NCI-H146 treated with DMSO at 0.1 percent for 48 hours (cell line): ENCODE measurements around the gene CAPN5.

Source experiments
- DNase-seq: peaks from one replicate; lab custom pipeline; 2025; ENCODE audit not compliant: unreplicated experiment; lab: John Stamatoyannopoulos, UW

CAPN5 gene

DNA sequence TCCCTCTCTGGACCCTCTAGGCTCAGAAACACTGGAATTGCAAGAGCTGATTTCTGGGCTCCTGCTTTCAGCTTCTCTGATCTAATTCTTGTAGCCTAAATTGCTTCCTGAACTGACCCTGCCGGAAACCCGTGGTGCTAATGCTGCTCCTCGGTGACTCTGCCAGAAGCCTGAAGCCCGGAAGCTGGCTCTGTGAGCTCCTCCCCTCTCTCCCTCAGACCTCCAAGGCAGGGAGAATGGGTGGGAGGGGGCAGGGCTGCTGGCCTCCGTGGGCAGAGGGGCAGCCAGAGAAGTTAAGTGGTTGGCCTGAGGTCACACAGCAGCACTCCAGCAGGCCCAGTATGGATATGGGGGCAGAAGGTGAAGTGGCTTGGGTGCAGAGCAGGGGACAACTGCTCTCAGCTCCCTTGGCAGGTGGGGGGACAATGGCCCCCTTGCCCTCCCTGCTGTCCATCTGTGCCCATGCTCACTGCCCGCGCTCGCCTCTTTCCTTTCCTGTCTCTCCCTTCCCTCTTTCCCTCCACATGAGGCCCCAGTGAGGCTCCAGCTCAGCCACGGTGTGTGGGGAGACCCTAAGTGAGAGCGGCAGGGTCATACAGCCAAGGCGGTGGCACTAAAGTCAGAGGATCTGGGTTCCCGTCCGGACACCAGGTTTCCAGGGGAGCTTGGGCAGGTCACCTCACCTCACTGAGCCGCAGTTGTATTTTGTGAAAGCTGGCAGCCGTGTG, 16.2 kb downstream of the CAPN5 start:
- no peak for DNase-seq

DNA sequence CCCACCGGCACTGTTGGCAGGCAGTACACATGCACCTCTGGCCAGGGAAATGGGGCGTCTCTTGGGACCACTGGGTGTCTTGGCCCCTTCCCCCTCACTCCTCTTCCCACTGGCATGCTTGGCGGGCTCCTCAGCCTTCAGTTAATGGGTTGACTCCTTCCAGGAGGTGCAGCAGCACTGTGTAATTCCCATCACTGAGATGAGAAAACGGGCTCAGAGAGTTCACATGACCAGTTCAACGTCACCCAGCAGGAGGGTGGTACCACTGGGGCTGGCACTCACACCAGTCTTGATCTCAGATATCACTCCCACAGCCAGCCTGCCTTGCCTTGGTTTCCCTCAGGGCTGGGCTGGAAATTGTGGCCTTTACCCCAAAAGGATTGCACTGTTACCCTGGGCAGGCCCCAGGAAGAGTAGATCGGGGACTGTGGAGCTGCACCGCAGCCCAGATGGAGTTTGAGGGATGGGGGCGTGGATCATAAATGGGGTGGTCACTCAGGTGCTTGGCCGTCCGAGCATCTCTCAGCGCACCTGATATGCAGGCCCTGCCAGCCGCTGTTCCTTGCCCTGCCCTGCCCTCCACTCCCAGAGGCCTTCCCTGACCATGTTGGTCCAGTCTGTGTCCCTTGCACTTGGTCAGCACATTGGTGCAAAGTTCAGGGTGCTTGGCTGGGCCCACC, 16.9 kb downstream of the CAPN5 start:
- no peak for DNase-seq

DNA sequence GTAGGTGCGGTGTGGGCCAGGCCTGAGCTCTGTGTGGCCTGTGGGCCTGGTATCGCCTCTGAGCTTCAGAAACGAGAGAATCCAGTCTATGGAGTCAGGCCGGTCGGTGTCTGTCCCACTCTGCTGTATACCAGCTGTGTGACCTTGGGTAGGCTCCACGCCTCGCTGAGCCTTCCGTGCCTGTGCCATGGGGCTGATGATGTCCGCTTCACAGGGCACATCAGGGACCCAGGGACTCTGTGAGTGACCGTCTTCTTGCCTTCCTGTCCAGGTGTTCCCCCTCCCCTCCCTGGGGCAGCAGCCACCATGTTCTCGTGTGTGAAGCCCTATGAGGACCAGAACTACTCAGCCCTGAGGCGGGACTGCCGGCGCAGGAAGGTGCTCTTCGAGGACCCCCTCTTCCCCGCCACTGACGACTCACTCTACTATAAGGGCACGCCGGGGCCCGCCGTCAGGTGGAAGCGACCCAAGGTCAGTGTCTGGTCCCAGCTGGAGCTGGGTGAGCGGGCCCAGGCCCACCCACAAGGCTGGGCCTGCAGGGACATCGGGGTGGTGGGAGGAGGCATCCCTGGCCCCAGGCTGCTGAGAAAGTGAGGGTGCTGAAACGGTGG, 17.9 kb downstream of the CAPN5 start:
- DNase-seq, result no peak

DNA sequence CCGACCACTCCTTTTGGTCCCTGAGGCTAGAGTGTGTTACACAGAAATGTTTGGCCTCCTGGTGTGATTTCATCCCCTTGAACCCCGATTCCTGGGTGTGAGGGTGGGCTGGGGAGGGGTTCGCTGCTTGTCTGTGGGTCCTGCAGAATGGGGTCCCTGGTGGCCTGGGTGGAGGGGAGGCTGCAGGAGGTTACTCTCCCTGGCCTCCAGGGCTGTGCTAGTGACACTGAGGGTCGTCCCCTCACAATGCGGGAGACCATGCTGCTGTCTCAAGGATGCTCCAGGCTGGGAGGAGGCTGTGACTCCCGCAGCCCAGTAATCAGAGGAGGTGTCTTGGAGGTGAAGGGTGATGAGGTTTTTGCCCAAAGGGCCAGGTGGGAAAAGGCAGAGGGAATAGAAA, 18.9 kb downstream of the CAPN5 start:
- no peak for DNase-seq

GRCh38 chr11:77086521-77087472, 20.0 kb downstream of the CAPN5 start:
- DNase-seq, result no peak

GRCh38 chr11:77087723-77088225, 21.0 kb downstream of the CAPN5 start:
- no peak for DNase-seq

- no peak for DNase-seq
Measured at GRCh38 chr11:77088236-77089003, 21.6 kb downstream of the CAPN5 start.

DNA sequence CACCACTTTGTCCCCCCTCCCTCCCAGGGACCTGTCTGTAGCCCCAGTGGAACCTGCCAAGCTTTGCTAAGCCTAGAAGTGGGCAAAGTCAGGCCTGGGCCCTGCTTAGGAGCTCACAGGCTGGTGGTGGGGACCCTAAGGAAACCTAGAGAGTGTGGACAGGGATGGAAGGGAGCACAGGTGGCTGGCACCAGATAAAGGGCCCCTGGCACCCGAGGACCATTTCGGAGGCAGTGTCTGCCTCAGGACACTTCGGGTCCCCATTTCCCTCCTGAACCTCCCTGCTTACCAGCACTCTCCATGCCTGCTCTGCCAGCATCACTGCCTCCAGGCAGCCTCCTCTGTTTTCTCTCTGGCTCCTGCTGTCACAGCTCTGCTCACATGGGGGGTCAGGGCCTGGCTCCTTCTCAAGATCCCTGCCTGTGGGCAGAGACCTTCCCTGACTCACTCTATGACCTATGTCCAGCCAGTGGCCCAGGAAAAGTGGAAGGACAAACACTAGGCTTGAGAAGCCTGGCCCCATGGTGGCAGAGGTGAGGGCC, 22.3 kb downstream of the CAPN5 start:
- no peak for DNase-seq

DNA sequence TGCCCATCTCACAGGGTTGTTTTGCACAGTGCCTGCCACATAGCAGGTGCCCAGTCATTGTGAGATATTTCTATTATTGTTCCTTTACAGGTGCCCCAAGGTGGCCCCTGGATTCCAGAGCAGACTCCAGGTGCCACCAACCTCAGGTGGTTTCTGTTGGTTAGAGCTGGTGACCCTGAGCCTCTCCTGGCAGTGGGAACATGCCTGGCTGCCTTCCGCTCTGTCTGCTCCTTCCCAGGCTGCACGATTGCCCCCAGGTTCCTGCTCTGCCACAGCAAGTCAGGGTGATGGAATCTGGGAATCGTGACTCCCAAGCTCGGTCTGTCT, 23.2 kb downstream of the CAPN5 start:
- DNase-seq, result no peak

DNA sequence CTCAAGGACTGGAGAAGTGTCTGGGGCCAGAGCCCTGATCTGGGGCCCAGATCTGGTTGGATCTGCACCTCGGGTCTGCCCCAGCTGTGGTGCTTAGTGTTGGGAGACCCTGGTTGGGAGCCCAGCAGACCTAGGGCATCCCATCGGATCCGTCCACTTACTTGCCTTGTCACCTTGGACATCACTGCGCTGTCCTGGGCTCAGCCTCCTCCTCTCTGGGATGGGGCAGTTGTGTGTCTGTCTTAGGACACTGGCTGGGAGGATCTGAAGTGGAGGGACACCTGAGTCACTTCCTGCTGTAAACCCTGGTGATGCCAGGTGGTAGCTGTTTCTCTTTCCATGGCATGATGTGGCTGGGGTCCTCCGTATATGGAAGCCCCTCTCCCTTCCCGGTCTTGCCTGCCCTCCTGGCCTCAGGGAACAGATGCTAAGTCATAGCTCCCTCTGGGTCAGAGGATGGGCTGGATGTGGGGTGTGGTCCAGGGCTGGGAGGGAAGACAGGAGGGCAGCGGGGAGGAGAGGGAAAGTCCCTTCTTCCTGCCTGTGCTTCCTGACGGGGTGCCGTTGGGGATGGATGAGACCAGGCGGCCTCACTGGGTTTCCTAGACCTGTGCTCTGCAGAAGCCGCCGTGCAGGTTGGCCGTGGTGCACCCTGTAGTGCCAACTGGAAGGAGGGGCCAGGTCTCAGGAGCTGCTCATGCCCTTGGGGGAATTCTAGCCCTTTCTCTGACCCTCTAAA, 23.8 kb downstream of the CAPN5 start:
- DNase-seq, result no peak

DNA sequence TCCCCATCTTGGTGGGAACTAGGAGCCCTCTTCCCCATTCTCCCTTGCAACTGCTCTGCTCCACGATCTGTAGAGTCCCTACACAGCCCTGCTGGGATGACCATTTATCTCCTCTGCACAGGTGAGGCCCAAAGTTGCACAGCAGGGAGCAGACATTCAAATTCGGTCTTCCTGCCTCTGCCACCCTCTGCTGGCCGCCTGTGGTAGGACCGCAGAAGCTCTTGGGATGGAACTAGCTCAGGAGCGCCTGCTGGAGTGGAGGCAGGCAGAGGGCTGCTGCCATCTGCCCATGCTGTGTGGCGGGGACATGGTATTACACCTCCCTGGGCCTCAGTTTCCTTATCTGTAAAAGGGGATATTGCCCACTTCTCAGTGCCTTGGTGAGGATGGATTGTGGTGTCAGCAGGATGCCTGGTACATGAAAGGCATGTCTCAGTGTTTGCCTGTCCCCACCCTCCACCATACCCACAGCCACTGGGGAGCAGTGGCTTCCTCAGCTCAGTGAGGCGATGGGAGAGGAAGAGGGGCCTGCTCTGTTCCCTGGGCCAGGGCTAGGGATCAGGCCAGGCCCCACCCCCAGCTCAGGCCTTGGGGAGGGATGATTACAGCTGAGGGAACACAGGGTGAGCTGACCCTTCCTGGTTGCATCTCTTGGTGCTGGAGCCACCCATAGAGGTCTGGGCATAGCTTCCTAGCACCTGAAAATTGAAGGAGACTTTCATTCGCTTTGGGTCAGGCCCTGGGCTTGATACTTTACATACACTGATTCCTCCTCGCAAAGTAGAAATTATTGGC, 24.6 kb downstream of the CAPN5 start:
- DNase-seq, result peak; percentile 75

GRCh38 chr11:77092382-77092781, 25.6 kb downstream of the CAPN5 start:
- DNase-seq, result no peak

DNA sequence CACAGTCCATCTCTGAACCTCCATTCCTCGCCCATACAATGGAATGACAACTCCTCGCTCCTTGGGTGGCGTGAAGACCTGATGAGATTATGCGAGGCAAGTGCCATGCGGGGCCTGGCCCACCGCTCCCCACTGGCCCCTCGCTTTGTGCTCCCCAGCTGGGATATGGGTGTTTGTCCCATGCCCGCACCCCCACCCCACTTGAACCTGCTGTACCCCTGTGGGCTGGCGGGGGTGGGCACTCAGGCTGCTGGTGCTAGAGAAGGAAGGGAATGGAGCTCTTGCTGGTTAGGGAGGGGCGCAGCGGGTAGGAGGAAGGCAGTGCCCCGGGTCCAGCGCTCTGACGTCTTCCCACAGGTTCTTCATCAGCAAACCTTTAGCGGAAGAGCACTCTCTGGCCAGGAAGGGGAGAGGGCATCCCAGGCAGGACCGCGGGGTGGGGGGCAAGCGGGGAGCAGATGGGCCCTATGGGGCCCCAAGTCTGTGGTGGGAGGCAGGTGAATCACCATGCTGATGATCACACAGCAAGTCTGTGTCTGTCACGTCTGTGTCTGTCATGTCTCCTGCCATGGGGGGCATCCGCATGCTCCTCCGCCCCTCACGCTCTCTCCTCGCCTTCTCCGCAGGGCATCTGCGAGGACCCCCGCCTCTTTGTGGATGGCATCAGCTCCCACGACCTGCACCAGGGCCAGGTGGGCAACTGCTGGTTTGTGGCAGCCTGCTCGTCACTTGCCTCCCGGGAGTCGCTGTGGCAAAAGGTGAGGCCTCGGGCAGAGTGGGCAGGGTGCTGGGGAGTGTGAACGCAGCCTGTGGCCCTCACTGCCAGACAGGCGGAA, 26.5 kb downstream of the CAPN5 start:
- DNase-seq, result no peak

- no peak for DNase-seq
Measured at GRCh38 chr11:77093987-77094840, 27.4 kb downstream of the CAPN5 start.

DNA sequence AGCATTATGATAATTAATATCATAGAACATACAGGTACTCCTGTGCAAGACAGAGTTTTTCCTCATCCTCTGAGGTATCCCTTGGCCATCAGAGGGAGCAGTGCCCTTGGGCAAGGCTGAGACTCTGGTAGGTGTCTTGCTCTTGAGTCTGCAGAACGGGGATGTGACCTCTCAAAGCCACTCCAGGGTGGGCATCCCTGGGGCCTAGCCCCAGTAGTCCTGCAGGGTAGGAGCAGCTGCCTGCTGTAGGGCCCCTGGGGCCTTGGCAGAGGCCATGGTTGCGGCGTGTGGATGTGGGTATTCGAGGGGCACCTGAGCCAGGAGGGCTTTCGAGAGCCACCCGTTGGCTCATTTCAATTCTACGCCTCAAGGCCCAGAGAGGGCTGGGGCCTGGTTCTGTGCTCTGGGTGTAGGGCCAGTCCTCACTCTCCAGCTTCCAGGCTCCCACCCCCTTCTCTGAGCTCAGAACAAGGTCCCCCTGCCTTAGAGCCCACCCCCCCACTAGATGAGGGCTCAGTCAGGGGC, 28.1 kb downstream of the CAPN5 start:
- no peak for DNase-seq
